Peyer's patch (tissue), 4 donors: ENCODE measurements around the gene SEPTIN5.

Source experiments
- CTCF ChIP-seq, 6 experiments: fragments of 450-650 bp in 4 of 6; fragments of 200-600 bp in 2 of 6; sonication (generic) in 1 of 6; IDR thresholded peaks; one replicate each; pipeline ENCODE4 v1.5.1; 2017 to 2019; ENCODE audit warnings: antibody characterized with exemption in 6 of 6, mild to moderate bottlenecking in 3 of 6, moderate library complexity in 1 of 6
- POLR2A ChIP-seq, 2 donors: fragments of 450-650 bp; IDR thresholded peaks; one replicate each; pipeline ENCODE4 v1.5.1; 2017; ENCODE audit warnings: antibody characterized with exemption in 2 of 2, mild to moderate bottlenecking in 2 of 2, moderate library complexity in 2 of 2

- TF ChIP-seq CTCF (IDR thresholded peaks at IDR 0.05) (no peak), POLR2A (IDR thresholded peaks at IDR 0.05) (no peak)
Measured at GRCh38 chr22:19681863-19682245, 32.4 kb upstream of the SEPTIN5 start.
